NK-92 treated with Interleukin-12 subunit alpha and Interleukin-12 subunit beta, amount 100 ng/mL, for 24 hours (cell line): ENCODE results near the gene RPS15.

ENCODE experiments used
- DNase-seq: peaks from one replicate; lab custom pipeline; 2025; lab: John Stamatoyannopoulos, UW

RPS15 gene

GRCh38 chr19:1453525-1454364 is 15.5 kb downstream of the RPS15 start:
- no peak for DNase-seq

DNA sequence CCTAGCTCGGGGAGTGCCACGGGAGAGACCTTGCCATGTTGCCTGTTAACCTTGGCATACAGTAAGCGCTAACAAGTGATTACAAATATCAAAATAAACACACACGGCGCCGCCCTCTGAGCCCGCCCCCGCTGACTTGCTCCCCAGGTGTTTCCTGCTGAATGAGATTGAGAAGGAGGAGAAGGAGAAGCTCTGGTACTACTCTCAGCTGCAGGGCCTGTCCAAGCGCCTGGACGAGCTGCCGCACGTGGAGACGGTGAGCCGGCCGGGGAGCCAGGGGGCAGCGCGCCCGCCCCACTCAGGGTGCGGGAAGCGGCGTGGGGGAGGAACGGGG is 16.8 kb downstream of the RPS15 start:
- no peak for DNase-seq

- DNase-seq, result no peak
These were observed 17.3 kb downstream of the RPS15 start for GRCh38 chr19:1455336-1456120.

GRCh38 chr19:1456121-1456900 is 18.1 kb downstream of the RPS15 start:
- DNase-seq, result no peak

- DNase-seq, result no peak
These were observed 19.0 kb downstream of the RPS15 start for GRCh38 chr19:1457031-1457739.

DNA sequence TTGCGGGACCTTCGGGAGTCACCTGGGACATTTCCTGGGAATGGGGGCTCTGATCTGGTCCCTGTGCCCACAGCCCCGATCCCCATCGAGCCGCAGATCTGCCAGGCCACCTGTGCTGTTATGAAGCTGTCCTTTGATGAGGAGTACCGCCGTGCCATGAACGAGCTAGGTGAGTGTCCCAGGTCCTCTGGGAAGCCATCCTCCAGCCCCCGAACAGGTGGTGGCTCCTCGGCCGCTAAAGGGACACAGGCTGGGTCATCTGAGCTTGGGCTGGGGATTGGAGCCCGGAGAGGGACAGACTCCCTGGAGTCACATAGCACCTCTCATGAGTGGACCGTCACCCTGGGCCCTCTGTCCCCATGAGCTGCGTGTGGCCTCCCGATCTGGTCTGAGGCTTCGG is 19.7 kb downstream of the RPS15 start:
- DNase-seq, result no peak

GRCh38 chr19:1459479-1459878 is 21.3 kb downstream of the RPS15 start:
- no peak for DNase-seq

DNA sequence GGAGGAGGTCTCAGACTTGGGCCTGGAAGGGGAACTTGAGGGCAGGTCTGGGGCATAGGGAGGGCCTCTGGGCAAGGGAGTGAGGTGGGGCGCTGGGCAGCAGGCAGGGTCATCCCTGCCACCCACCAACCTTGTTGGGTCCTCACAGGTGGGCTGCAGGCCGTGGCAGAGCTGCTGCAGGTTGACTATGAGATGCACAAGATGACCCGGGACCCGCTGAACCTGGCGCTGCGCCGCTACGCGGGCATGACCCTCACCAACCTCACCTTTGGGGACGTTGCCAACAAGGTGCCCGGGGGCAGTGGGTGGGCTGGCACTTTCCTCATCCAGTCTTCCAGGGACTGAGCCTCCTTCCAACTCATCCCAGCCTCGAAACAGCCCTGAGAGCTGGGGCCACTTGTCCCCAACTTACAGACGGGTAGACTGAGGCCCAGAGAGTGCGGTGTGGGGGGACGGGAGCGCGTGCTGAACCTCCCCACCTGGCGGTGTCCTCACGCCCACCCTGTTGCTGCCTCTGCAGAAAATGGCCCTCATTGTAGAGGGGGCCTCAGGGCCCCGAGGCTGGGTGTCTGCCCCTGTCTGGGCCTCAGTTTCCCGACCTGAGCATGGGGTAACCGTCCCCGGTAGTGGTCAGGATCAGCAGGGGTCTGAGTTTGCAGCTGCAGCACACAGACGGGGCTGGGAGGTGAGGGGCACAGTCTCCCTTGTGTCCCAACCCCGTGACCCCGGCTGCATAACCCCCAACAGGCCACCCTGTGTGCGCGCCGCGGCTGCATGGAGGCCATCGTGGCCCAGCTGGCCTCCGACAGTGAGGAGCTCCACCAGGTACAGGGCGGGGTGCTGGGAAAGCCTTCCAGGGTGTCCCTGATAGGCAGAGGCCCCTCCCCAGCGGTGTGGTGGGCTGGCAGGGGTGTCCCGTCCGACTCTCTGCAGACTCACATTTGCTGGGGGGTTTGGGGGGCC is 22.1 kb downstream of the RPS15 start:
- no peak for DNase-seq

GRCh38 chr19:1461862-1462261 is 23.7 kb downstream of the RPS15 start:
- no peak for DNase-seq

DNA sequence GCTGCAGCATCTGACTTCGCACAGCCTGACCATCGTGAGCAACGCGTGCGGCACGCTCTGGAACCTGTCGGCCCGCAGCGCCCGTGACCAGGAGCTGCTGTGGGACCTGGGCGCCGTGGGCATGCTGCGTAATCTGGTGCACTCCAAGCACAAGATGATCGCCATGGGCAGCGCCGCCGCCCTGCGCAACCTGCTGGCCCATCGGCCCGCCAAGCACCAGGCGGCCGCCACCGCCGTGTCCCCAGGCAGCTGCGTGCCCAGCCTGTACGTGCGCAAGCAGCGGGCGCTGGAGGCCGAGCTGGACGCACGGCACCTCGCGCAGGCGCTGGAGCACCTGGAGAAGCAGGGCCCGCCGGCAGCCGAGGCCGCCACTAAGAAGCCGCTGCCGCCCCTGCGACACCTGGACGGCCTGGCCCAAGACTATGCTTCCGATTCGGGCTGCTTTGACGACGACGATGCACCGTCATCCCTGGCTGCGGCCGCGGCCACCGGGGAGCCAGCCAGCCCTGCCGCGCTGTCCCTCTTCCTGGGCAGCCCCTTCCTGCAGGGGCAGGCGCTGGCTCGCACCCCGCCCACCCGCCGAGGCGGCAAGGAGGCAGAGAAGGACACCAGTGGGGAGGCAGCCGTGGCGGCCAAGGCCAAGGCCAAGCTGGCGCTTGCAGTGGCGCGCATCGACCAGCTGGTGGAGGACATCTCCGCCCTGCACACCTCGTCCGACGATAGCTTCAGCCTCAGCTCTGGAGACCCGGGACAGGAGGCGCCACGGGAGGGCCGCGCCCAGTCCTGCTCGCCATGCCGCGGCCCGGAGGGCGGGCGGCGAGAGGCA is 27.2 kb downstream of the RPS15 start:
- no peak for DNase-seq

DNA sequence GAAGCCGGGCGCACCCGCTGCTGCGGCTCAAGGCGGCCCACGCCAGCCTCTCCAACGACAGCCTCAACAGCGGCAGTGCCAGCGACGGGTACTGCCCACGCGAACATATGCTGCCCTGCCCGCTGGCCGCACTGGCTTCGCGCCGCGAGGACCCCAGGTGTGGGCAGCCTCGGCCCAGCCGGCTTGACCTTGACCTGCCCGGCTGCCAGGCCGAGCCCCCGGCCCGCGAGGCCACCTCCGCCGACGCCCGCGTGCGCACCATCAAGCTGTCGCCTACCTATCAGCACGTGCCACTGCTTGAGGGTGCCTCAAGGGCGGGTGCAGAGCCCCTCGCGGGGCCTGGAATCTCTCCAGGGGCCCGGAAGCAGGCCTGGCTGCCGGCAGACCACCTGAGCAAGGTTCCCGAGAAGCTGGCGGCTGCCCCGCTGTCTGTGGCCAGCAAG is 27.8 kb downstream of the RPS15 start:
- no peak for DNase-seq

DNA sequence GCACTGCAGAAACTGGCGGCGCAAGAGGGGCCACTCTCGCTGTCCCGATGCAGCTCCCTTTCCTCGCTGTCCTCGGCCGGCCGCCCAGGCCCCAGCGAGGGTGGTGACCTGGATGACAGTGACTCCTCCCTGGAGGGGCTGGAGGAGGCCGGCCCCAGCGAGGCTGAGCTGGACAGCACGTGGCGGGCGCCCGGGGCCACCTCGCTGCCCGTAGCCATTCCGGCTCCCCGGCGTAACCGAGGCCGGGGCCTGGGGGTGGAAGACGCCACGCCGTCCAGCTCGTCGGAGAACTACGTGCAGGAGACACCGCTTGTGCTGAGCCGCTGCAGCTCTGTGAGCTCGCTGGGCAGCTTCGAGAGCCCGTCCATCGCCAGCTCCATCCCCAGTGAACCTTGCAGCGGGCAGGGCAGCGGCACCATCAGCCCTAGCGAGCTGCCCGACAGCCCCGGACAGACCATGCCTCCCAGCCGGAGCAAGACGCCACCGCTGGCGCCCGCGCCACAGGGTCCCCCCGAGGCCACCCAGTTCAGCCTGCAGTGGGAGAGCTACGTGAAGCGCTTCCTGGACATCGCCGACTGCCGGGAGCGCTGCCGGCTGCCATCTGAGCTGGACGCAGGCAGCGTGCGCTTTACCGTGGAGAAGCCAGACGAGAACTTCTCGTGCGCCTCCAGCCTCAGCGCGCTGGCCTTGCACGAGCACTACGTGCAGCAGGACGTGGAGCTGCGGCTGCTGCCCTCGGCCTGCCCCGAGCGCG is 28.4 kb downstream of the RPS15 start:
- no peak for DNase-seq

DNA sequence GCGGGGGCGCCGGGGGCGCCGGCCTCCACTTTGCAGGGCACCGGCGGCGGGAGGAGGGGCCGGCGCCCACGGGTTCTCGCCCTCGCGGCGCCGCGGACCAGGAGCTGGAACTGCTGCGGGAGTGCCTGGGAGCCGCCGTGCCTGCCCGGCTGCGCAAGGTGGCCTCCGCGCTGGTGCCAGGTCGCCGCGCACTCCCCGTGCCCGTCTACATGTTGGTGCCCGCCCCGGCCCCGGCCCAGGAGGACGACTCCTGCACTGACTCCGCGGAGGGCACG is 29.0 kb downstream of the RPS15 start:
- DNase-seq, result no peak

GRCh38 chr19:1467490-1468273 is 29.5 kb downstream of the RPS15 start:
- DNase-seq, result no peak

DNA sequence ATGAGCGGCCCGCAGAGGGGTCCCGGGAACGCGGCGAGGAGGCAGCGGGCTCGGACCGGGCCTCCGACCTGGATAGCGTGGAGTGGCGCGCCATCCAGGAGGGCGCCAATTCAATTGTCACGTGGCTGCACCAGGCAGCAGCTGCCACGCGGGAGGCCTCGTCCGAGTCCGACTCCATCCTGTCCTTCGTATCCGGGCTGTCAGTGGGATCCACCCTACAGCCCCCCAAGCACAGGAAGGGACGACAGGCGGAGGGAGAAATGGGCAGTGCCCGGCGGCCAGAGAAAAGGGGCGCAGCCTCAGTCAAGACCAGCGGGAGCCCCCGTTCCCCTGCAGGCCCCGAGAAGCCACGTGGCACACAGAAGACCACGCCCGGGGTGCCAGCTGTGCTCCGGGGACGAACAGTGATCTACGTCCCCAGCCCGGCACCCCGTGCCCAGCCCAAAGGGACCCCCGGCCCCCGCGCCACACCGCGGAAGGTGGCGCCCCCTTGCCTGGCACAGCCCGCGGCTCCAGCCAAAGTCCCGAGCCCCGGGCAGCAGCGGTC is 30.2 kb downstream of the RPS15 start:
- no peak for DNase-seq

- no peak for DNase-seq
These were observed 30.6 kb downstream of the RPS15 start for GRCh38 chr19:1468821-1469254.

GRCh38 chr19:1469255-1470054 is 31.3 kb downstream of the RPS15 start:
- no peak for DNase-seq

- DNase-seq, result no peak
These were observed 31.8 kb downstream of the RPS15 start for GRCh38 chr19:1470055-1470304.
